ENCODE data around the gene DIPK1B.
"Not testable (repeated sequence)": the region's sequence is repeated elsewhere in the genome, so short reads cannot be mapped to it uniquely, and the experiment has no call there.

The DIPK1B gene

DNA sequence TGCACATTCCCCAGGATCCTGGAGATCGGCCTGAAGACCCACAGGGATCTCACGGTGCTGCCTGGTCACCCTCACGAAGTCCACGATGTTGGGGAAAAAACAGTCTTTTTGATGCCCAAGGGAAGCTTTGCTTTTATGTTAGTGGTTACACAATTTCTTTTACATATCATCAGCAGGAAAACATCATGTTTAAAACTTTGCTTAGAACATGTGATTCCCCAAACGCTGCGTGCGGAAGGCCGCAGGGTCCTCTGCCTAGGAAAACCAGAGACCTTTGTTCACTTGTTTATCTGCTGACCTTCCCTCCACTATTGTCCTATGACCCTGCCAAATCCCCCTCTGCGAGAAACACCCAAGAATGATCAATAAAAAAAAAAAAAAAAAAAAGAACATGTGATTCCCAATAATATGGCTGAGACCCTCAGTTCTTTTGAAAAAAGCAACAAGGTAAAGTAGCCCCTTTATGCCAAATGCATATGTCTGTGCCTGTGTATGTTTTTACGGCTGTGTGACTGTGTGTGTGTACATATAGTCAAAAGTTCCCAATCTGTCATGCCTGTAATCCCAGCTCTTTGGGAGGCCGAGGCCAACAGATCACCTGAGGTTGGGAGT lies 13.6 kb upstream of the DIPK1B start:
- Histone ChIP-seq H3K27me3 (replicated peaks; ENCODE audit: control insufficient read depth, insufficient read depth, low read length, poor library complexity, severe bottlenecking) (no peaks in the 10 kb centered on the region), H3K4me1 (ENCODE audit: control insufficient read depth, insufficient read depth, low read length, poor library complexity, severe bottlenecking) (peaks cover 13% of the 10 kb centered on the region), H3K36me3 (ENCODE audit: control insufficient read depth, insufficient read depth, low read length) (no peaks in the 10 kb centered on the region), H3K4me3 (ENCODE audit: insufficient read depth, low read depth, low read length, poor library complexity, severe bottlenecking) (no peak overlapping the region), H3K9me3 (ENCODE audit: control insufficient read depth, low read length) (no peaks in the 10 kb centered on the region), H3K27ac (ENCODE audit: insufficient read depth, low read length, poor library complexity, severe bottlenecking) (no peak overlapping the region)
- no peak for DNase-seq

DNA sequence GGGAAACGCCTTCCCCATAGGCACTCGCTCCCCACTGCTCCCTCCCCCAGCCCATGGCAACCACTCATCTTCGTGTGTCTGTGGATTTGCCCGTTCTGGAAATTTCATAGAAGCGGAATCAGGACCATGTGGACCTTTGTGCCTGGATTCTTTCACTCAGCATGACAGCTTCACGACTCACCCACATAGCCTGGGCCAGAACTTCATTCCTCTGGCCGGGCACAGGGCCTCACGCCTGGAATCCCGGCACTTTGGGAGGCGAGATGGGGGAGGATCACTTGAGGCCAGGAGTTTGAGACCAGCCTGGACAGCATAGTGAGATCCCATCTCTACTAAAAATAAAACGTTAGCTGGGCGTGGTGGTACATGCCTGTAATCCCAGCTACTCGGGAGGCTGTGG lies 12.1 kb upstream of the DIPK1B start:
- no peaks in the 10 kb centered on the region for H3K9me3 ChIP-seq (ENCODE audit: control insufficient read depth, low read length)
- H3K36me3 ChIP-seq (ENCODE audit: control insufficient read depth, insufficient read depth, low read length): no peaks in the 10 kb centered on the region
- H3K4me3 ChIP-seq (ENCODE audit: insufficient read depth, low read depth, low read length, poor library complexity, severe bottlenecking): no peak overlapping the region
- peaks cover 13% of the 10 kb centered on the region for H3K4me1 ChIP-seq (ENCODE audit: control insufficient read depth, insufficient read depth, low read length, poor library complexity, severe bottlenecking)
- no peak overlapping the region for H3K27ac ChIP-seq (ENCODE audit: insufficient read depth, low read length, poor library complexity, severe bottlenecking)
- DNase-seq: no peak
- H3K27me3 ChIP-seq (replicated peaks; ENCODE audit: control insufficient read depth, insufficient read depth, low read length, poor library complexity, severe bottlenecking): no peaks in the 10 kb centered on the region

DNA sequence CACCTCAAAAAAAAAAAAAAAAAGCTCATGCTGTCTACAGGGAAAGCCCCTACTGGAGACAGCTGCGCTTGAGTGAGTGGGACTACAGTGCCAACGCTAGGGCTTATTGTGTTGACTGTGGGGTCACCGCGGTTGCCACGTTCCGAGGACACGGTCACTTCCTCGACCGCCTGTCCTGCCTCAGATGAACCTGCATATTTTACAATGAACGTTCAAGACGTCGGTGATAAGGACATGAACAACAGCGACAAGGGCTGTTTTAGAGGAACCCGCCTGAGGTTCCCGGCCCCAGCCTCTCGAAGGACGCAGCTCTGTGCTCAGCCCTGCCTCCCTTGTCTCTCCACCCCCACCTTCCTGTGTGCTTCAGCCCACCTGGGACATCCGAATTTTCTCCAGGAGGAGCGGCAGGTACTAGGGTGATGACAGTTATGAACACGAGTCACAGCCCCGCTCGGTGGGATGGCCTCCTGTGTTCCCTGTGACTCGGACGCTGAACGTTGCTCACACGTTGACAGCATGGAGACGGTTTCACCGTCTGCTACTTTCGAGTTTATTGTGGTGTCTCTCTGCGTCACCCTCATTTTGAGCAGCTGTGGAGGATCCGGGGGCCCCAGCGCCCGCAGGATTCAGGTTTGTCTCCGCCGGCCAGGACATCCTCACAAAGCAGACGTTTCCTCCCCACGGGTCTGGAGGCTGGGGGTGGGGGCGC lies 11.3 kb upstream of the DIPK1B start:
- H3K4me3 ChIP-seq (ENCODE audit: insufficient read depth, low read depth, low read length, poor library complexity, severe bottlenecking): peak overlapping the region; percentile 43
- H3K27me3 ChIP-seq (replicated peaks; ENCODE audit: control insufficient read depth, insufficient read depth, low read length, poor library complexity, severe bottlenecking): no peaks in the 10 kb centered on the region
- H3K27ac ChIP-seq (ENCODE audit: insufficient read depth, low read length, poor library complexity, severe bottlenecking): no peak overlapping the region
- peak in 2 of 3 donors; percentile 15 to 27 for DNase-seq
- H3K4me1 ChIP-seq (ENCODE audit: control insufficient read depth, insufficient read depth, low read length, poor library complexity, severe bottlenecking): peaks cover 13% of the 10 kb centered on the region
- no peaks in the 10 kb centered on the region for H3K9me3 ChIP-seq (ENCODE audit: control insufficient read depth, low read length)
- H3K36me3 ChIP-seq (ENCODE audit: control insufficient read depth, insufficient read depth, low read length): no peaks in the 10 kb centered on the region

DNA sequence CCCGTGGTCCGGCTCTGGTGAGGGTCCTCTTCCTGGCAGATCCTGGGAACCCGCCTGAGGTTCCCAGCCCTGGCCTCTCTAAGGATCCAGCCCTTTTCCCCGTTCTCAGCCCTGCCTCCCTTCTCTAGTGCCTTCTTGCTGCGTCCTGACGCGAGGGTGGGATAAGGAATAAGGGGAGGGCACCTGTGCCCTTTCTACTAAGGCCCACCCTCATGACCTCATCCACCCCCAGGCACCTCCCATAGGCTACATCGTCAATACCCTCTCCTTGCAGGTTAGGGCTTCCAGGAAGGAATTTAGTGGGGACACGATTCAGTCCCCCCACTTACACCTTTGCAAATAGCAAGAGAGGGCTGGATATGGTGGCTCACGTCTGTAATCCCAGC lies 10.7 kb upstream of the DIPK1B start:
- H3K27ac ChIP-seq (ENCODE audit: insufficient read depth, low read length, poor library complexity, severe bottlenecking): no peak overlapping the region
- no peak for DNase-seq
- H3K9me3 ChIP-seq (ENCODE audit: control insufficient read depth, low read length): no peaks in the 10 kb centered on the region
- H3K4me3 ChIP-seq (ENCODE audit: insufficient read depth, low read depth, low read length, poor library complexity, severe bottlenecking): peak overlapping the region; percentile 43
- H3K4me1 ChIP-seq (ENCODE audit: control insufficient read depth, insufficient read depth, low read length, poor library complexity, severe bottlenecking): peaks cover 13% of the 10 kb centered on the region
- H3K36me3 ChIP-seq (ENCODE audit: control insufficient read depth, insufficient read depth, low read length): no peaks in the 10 kb centered on the region
- H3K27me3 ChIP-seq (replicated peaks; ENCODE audit: control insufficient read depth, insufficient read depth, low read length, poor library complexity, severe bottlenecking): no peaks in the 10 kb centered on the region

DNA sequence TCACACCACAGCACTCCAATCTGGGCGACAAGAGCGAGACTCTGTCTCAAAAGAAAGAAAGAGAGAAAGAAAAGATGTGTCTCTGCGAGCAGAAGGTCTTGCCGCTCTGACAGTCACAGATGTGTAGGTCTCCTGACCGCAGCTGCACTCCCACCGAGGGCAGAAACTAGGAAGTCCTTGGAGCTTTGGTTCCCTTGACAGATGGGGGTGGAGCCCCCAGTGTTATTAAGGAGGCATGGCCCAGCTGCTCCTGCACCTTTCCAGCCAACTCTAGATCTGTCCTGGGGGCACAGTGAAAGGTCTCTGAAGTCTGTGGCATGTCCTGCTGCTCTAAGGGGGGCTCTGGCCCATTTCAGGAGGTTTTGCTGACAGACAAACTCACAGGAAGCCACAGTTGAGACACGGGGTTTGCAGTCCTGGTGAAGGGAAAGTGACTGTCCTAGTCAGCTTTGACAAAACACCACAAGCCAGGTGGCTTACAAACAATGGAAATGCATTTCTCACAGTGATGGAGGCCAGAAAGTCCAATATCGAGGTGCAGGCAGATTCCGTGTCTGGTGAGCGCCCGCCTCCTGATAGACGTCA lies 9.0 kb upstream of the DIPK1B start:
- no peaks in the 10 kb centered on the region for H3K27me3 ChIP-seq (replicated peaks; ENCODE audit: control insufficient read depth, insufficient read depth, low read length, poor library complexity, severe bottlenecking)
- H3K36me3 ChIP-seq (ENCODE audit: control insufficient read depth, insufficient read depth, low read length): no peaks in the 10 kb centered on the region
- no peak for DNase-seq
- no peak overlapping the region for H3K4me3 ChIP-seq (ENCODE audit: insufficient read depth, low read depth, low read length, poor library complexity, severe bottlenecking)
- H3K27ac ChIP-seq (ENCODE audit: insufficient read depth, low read length, poor library complexity, severe bottlenecking): no peak overlapping the region
- H3K4me1 ChIP-seq (ENCODE audit: control insufficient read depth, insufficient read depth, low read length, poor library complexity, severe bottlenecking): peaks cover 13% of the 10 kb centered on the region
- no peaks in the 10 kb centered on the region for H3K9me3 ChIP-seq (ENCODE audit: control insufficient read depth, low read length)

DNA sequence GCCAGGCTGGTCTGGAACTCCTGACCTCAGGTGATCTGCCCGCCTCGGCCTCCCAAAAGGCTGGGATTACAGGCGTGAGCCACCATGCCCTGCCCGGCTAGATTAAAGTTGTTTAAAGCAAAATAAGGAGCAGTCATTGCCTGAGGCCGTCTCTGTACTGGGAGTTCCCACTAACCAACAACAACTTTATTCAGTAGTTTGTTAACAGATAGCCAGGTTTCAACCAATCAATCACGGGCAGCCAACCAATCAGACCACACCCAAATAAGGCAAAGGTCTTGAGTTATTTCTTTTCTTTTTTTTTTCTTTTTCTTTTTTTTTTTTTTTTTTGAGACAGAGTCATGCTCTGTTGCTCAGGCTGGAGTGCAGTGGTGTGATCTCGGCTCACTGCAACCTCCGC lies 7.6 kb upstream of the DIPK1B start:
- H3K4me1 ChIP-seq (ENCODE audit: control insufficient read depth, insufficient read depth, low read length, poor library complexity, severe bottlenecking): peaks cover 13% of the 10 kb centered on the region

DNA sequence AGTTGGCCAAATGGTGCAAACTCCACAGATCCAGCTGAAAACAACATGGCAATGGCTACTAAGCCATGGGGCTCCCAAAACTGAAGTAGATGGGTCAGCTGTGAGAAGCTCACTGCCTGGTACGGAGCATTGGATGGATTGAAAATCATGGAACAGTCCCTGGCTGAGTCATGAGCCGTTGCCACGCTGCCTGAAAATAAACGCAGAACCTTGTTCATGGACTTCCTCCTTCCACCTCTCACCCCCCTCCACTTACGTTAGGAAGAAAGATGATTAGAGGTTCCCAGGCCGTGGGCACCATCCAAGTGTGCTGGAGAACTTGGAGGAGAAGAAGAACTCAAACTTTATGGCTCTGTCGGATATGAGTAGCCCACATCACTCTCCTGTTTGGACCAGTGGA lies 6.8 kb upstream of the DIPK1B start:
- Histone ChIP-seq H3K36me3 (ENCODE audit: control insufficient read depth, insufficient read depth, low read length) (no peaks in the 10 kb centered on the region), H3K27ac (ENCODE audit: insufficient read depth, low read length, poor library complexity, severe bottlenecking) (no peak overlapping the region), H3K4me1 (ENCODE audit: control insufficient read depth, insufficient read depth, low read length, poor library complexity, severe bottlenecking) (peaks cover 8% of the 10 kb centered on the region), H3K9me3 (ENCODE audit: control insufficient read depth, low read length) (no peaks in the 10 kb centered on the region), H3K27me3 (replicated peaks; ENCODE audit: control insufficient read depth, insufficient read depth, low read length, poor library complexity, severe bottlenecking) (no peaks in the 10 kb centered on the region), H3K4me3 (ENCODE audit: insufficient read depth, low read depth, low read length, poor library complexity, severe bottlenecking) (no peak overlapping the region)
- no peak for DNase-seq

More for the DNA sequence above, 7.6 kb upstream of the DIPK1B start:
- DNase-seq; H3K36me3 ChIP-seq (ENCODE audit: control insufficient read depth, insufficient read depth, low read length); H3K27ac ChIP-seq (ENCODE audit: insufficient read depth, low read length, poor library complexity, severe bottlenecking); H3K9me3 ChIP-seq (ENCODE audit: control insufficient read depth, low read length); H3K27me3 ChIP-seq (replicated peaks; ENCODE audit: control insufficient read depth, insufficient read depth, low read length, poor library complexity, severe bottlenecking); H3K4me3 ChIP-seq (ENCODE audit: insufficient read depth, low read depth, low read length, poor library complexity, severe bottlenecking): not testable (repeated sequence)

DNA sequence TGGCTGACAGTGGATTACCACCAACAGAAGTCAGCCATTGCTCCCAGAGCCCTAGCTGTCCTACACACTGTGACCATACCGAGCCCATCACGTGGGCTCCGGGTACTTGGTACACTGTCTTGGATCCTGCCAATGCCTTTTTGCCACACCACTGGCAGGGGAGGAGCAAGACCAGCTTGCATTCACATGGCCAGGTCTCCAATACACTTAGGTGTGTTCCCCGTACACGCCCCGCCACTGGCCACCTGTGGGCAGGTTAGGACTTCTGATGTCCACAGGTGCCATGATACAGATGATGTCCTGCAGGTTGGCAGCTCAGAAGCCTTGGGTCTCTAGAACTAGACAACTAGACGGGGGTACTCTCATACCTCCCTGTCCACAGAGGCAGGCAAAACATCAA lies 5.4 kb upstream of the DIPK1B start:
- Histone ChIP-seq H3K27ac (ENCODE audit: insufficient read depth, low read length, poor library complexity, severe bottlenecking) (no peak overlapping the region), H3K27me3 (replicated peaks; ENCODE audit: control insufficient read depth, insufficient read depth, low read length, poor library complexity, severe bottlenecking) (peaks cover 10% of the 10 kb centered on the region), H3K4me1 (ENCODE audit: control insufficient read depth, insufficient read depth, low read length, poor library complexity, severe bottlenecking) (peaks cover 6% of the 10 kb centered on the region), H3K4me3 (ENCODE audit: insufficient read depth, low read depth, low read length, poor library complexity, severe bottlenecking) (no peak overlapping the region), H3K9me3 (ENCODE audit: control insufficient read depth, low read length) (no peaks in the 10 kb centered on the region), H3K36me3 (ENCODE audit: control insufficient read depth, insufficient read depth, low read length) (no peaks in the 10 kb centered on the region)
- DNase-seq: no peak

DNA sequence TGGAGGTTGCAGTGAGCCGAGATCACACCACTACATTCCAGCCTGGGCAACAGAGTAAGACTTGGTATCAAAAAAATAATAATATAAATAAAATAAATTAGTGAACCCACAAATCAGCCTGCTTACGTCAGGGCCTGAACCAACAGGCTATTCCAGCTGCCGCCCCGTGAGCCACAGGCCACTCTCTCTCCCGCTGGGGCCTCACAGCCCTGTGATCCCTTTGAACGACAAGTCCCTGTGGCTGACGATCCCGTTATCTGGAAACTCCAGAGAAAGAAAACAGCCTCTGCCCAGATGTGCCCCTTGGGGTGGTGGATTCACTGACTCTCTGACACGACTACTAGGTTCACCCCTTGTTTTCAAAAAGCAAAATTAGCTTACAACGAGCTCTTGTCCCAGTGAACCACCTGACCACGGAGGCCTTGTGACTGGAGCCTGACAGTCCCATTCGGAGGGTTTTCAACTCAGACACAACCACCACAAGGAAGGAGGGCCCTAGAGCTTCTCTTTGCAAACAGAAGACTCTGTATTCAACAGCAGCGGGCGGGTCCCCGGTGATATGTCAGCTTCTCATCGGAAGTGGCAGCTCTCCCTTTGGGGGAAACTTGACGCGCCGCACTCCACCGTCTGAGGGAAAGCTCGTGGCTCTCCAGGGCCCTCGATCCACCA lies 4.4 kb upstream of the DIPK1B start:
- H3K4me1 ChIP-seq (ENCODE audit: control insufficient read depth, insufficient read depth, low read length, poor library complexity, severe bottlenecking): peaks cover 12% of the 10 kb centered on the region
- H3K27ac ChIP-seq (ENCODE audit: insufficient read depth, low read length, poor library complexity, severe bottlenecking): no peak overlapping the region
- H3K4me3 ChIP-seq (ENCODE audit: insufficient read depth, low read depth, low read length, poor library complexity, severe bottlenecking): no peak overlapping the region
- no peaks in the 10 kb centered on the region for H3K36me3 ChIP-seq (ENCODE audit: control insufficient read depth, insufficient read depth, low read length)
- peaks cover 16% of the 10 kb centered on the region for H3K27me3 ChIP-seq (replicated peaks; ENCODE audit: control insufficient read depth, insufficient read depth, low read length, poor library complexity, severe bottlenecking)
- no peak for DNase-seq
- H3K9me3 ChIP-seq (ENCODE audit: control insufficient read depth, low read length): no peaks in the 10 kb centered on the region
